Measurements from ENCODE around the gene TGFA.

The TGFA gene

DNA sequence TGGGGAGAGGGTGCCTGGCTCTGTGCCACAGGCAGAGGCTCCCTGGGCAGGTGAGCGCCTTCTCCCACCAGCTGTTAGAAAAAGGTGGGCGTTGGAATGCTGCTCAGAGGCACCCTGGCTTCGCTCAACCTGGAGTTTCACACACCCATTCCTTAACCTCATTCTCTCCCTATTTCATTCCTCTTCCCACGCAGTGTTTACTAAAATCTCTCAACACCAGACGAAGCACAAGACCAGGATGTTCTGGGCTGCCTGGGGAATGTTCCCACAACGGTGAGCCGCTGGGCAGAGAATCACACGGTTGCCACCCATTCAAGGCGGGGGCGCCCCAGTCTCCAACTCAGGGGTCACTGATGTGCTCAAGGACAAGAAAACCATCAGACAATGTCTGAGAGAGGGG lies 64.5 kb downstream of the TGFA start:
- Histone ChIP-seq H3K4me1 (ENCODE audit: control insufficient read depth in 1 of 2, insufficient read depth in 1 of 2, low read depth in 1 of 2, low read length in 1 of 2) (no peaks in the 10 kb centered on the region), H3K9me3 (no peaks in the 10 kb centered on the region), H3K27me3 (no peaks in the 10 kb centered on the region), H3K36me3 (no peaks in the 10 kb centered on the region), H3K4me3 (ENCODE audit: low read depth in 1 of 2, low read length in 1 of 2) (no peak overlapping the region), H3K27ac (no peak overlapping the region)
- TF ChIP-seq, protein P1, sequence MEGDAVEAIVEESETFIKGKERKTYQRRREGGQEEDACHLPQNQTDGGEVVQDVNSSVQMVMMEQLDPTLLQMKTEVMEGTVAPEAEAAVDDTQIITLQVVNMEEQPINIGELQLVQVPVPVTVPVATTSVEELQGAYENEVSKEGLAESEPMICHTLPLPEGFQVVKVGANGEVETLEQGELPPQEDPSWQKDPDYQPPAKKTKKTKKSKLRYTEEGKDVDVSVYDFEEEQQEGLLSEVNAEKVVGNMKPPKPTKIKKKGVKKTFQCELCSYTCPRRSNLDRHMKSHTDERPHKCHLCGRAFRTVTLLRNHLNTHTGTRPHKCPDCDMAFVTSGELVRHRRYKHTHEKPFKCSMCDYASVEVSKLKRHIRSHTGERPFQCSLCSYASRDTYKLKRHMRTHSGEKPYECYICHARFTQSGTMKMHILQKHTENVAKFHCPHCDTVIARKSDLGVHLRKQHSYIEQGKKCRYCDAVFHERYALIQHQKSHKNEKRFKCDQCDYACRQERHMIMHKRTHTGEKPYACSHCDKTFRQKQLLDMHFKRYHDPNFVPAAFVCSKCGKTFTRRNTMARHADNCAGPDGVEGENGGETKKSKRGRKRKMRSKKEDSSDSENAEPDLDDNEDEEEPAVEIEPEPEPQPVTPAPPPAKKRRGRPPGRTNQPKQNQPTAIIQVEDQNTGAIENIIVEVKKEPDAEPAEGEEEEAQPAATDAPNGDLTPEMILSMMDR (IDR thresholded peaks at IDR 0.05), result no peak

DNA sequence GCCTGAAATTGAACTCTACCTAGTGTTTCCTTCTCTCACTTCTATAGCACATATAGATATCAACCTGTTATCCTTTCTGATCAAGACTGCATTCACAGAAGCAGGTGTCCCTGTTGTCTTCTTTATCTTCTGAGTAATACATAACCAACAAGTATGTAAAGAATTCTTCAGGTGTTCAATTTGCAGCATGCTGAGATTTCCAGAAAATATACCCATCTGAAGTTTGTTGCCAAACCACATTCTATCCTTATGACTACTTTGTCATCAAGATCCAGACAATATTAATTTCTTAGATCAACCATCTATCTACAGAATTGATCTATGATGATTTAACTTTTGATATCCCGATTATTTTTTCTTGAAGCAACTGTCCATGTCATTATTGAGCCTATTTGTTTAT lies 69.5 kb downstream of the TGFA start:
- Histone ChIP-seq H3K27me3 (no peaks in the 10 kb centered on the region), H3K4me3 (ENCODE audit: low read depth in 1 of 2, low read length in 1 of 2) (no peak overlapping the region), H3K9me3 (no peaks in the 10 kb centered on the region), H3K36me3 (no peaks in the 10 kb centered on the region), H3K27ac (no peak overlapping the region), H3K4me1 (ENCODE audit: control insufficient read depth in 1 of 2, insufficient read depth in 1 of 2, low read depth in 1 of 2, low read length in 1 of 2) (peaks cover 3 to 5% of the 10 kb centered on the region in 2 experiments)
- TF ChIP-seq, protein P1 (IDR thresholded peaks at IDR 0.05), result no peak

DNA sequence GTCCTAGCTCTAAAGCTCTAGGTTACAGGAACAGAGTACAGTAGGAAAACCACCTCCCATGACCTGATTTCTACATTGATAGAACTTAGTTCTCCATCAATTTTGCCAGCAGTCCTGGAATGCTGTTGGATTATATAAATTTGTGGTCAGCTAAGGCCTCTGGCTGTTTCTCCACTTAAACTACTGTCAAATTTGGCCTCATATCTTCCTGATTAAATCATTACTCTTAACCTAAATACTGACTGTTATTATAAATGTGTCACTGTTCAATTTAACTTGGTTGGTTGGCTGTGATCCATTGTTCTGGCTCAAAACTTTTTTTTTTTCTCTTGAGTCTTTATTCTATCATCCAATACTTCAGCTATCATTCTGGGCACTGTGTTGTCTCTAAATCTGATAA lies 71.2 kb downstream of the TGFA start:
- H3K36me3 ChIP-seq, result no peaks in the 10 kb centered on the region
- H3K4me3 ChIP-seq (ENCODE audit: low read depth in 1 of 2, low read length in 1 of 2), result no peak overlapping the region
- TF ChIP-seq, protein P1 (IDR thresholded peaks at IDR 0.05), result no peak
- peaks cover 3 to 5% of the 10 kb centered on the region in 2 experiments for H3K4me1 ChIP-seq (ENCODE audit: control insufficient read depth in 1 of 2, insufficient read depth in 1 of 2, low read depth in 1 of 2, low read length in 1 of 2)
- no peaks in the 10 kb centered on the region for H3K27me3 ChIP-seq
- no peaks in the 10 kb centered on the region for H3K9me3 ChIP-seq
- H3K27ac ChIP-seq, result no peak overlapping the region

DNA sequence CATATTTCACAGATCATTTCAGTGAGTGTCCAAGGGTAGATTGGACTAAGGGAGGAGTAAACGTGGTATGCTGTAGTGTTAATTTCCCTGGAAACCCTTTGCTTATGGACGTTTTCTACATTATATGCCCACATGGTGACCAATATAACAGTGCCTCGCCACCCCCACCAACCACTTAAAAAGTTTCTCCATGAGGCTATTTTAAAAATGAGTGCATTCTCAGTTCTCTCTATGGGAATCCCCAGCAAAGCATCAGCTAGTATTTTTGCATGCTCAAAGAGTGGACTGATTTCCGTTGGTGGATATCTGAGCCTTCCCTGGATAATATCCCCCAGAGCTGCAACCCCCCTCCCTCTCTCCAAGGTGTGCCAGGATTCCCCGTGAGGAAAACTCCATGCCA lies 73.2 kb downstream of the TGFA start:
- H3K27ac ChIP-seq, result no peak overlapping the region
- H3K4me1 ChIP-seq (ENCODE audit: control insufficient read depth in 1 of 2, insufficient read depth in 1 of 2, low read depth in 1 of 2, low read length in 1 of 2), result peaks cover 3 to 5% of the 10 kb centered on the region in 2 experiments
- no peaks in the 10 kb centered on the region for H3K36me3 ChIP-seq
- H3K9me3 ChIP-seq, result no peaks in the 10 kb centered on the region
- TF ChIP-seq, protein P1 (IDR thresholded peaks at IDR 0.05), result no peak
- H3K4me3 ChIP-seq (ENCODE audit: low read depth in 1 of 2, low read length in 1 of 2), result no peak overlapping the region
- peaks cover 4% of the 10 kb centered on the region for H3K27me3 ChIP-seq

DNA sequence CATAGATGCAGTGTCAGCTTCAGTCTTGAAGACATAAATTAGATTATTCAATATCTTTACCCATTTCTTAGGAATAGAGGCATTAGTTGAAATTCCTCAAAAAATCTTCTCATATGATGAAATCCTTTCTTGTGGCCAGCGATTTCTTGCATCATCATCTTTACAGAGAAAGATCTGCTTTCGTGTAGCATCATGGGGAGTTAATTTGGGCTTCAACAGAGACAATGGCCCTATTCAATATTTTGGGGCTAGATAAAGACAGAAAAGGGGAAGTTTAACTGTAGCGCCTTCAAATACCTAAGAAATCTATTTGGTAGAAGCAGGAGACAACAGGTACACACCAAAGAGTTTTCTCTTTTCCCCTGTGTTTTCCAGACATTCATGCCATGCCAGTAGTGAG lies 73.8 kb downstream of the TGFA start:
- Histone ChIP-seq H3K9me3 (no peaks in the 10 kb centered on the region), H3K4me3 (ENCODE audit: low read depth in 1 of 2, low read length in 1 of 2) (no peak overlapping the region), H3K27ac (no peak overlapping the region), H3K36me3 (no peaks in the 10 kb centered on the region), H3K4me1 (ENCODE audit: control insufficient read depth in 1 of 2, insufficient read depth in 1 of 2, low read depth in 1 of 2, low read length in 1 of 2) (peaks cover 3 to 5% of the 10 kb centered on the region in 2 experiments), H3K27me3 (peaks cover 10% of the 10 kb centered on the region)
- TF ChIP-seq, protein P1 (IDR thresholded peaks at IDR 0.05), result no peak

DNA sequence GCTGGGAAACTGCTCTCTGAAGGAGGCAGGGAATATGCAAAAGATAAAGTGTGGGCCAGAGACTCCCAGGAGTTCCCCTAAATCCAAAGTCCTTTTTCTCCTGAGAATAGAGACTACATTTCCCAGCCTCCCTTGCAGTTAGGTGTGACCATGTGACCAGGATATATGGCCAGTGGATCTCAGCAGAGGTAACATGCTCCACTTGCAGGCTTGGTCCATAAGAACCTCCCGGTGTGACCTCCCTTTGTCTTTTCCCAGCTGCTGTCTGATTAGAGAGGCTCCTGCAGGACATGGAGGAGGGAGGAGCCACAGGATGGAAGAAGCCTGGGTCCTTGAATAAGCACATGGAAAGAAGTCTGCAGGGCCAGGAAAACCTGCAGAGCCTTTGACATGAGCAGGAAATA lies 76.2 kb downstream of the TGFA start:
- TF ChIP-seq, protein P1 (IDR thresholded peaks at IDR 0.05), result no peak
- Histone ChIP-seq H3K27me3 (peaks cover 18% of the 10 kb centered on the region), H3K9me3 (no peaks in the 10 kb centered on the region), H3K4me1 (ENCODE audit: control insufficient read depth in 1 of 2, insufficient read depth in 1 of 2, low read depth in 1 of 2, low read length in 1 of 2) (peaks cover 23 to 24% of the 10 kb centered on the region in 2 experiments), H3K4me3 (ENCODE audit: low read depth in 1 of 2, low read length in 1 of 2) (no peak overlapping the region), H3K36me3 (no peaks in the 10 kb centered on the region), H3K27ac (no peak overlapping the region)

Data from neutrophil (primary cell).